NCI-H446 treated with DMSO at 0.1 percent for 48 hours (cell line): ENCODE results near the gene TRABD2B.
"Not testable (repeated sequence)": the region's sequence is repeated elsewhere in the genome, so short reads cannot be mapped to it uniquely, and the experiment has no call there.

Experiments
- DNase-seq: peaks from one replicate; lab custom pipeline; 2025; lab: John Stamatoyannopoulos, UW

Gene TRABD2B

DNA sequence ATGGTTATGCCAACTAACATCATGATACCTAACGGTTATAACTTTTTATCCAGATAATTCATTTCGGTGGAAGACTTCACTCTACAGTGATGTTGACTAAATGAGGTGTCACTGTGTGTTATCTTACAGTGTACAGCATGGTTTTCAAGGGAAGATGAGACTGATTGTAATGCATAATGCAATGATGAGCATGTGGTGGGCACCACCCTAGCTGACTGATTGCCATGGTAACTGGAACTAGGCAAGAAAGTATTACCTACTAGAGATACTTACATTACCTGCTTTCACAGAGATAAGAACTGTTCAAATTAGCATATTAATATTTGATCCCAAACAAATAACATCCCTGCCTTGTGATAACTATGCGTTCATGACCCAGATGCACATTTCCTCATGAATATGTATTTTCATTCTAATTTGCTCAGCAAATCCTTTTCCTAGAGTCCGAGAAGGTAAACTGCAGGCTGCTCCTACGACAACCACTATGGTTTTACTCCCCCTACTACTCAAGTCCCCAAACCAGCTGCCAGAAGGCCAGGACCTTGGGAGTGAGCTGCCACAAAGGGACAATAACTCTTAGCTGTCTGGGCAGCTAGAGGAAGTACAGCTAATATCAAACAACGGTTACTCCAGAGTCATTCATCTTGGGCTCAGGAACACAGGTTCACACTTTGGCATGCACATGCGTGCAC, 29.2 kb downstream of the TRABD2B start:
- DNase-seq = no peak

DNA sequence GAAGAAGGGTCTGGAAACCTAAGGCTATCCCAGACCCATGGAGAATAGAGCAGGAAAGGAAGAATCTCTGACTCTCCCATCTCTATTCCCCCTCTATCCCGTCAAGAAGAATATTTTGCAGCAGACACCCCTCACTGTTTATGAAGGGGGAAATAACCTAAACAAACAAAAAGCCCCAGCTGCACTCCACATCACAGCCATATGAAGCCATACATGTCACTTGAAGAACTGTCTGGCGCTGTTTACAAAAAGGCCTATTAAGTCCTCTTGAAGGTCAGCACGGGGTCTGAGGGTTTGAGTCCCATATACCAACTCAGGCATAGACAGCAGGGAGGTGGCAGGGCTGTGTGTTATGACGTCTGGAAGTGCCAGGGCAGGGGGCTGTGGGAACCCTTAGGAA, 31.4 kb downstream of the TRABD2B start:
- no peak for DNase-seq

GRCh38 chr1:47964636-47965035, 32.5 kb downstream of the TRABD2B start:
- DNase-seq = no peak

DNA sequence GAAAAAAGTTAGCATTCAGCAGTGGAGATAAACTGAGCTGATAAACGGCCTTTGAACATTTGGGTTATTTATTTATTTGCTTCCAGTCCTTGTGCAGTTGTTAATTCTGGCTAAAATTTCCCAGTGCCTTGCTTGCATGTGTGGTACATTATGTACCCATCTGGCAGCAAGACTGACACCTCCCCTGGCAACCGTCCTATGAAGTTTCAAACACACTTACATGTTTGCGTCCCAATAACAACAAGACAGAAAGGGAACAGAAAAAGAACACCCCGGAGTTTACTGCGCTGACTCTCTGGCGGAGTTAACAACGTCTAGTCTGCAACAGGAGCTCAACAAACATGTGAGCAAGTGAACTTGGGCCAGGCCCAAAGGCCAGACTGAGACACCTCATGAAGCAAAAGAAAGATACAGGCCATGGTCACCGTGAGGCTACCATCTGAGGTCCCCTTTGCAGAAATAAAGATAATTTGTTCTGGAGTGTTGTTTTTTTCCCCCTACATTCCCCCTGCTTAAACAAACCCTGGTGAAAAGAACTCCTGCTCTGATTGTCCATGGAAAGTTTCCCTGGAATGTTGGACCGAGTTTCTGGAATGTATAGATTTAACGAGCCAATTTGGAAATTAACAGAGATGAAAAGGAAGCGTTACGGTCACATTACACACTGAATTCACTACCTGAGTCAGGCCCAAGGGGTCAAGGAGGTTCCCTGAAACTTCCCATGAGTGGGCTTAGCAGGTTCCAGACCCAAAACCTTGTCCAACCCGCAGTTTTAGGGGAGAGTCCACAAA, 33.4 kb downstream of the TRABD2B start:
- no peak for DNase-seq

- no peak for DNase-seq
Measured at GRCh38 chr1:47962750-47963492, 34.3 kb downstream of the TRABD2B start.

DNA sequence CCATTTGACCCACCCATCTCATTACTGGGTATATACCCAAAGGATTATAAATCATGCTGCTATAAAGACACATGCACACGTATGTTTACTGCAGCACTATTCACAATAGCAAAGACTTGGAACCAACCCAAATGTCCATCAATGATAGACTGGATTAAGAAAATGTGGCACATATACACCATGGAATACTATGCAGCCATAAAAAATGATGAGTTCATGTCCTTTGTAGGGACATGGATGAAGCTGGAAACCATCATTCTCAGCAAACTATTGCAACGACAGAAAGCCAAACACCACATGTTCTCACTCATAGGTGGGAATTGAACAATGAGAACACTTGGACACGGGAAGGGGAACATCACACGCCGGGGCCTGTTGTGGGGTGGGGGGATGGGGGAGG, 35.4 kb downstream of the TRABD2B start:
- not testable (repeated sequence) for DNase-seq

DNA sequence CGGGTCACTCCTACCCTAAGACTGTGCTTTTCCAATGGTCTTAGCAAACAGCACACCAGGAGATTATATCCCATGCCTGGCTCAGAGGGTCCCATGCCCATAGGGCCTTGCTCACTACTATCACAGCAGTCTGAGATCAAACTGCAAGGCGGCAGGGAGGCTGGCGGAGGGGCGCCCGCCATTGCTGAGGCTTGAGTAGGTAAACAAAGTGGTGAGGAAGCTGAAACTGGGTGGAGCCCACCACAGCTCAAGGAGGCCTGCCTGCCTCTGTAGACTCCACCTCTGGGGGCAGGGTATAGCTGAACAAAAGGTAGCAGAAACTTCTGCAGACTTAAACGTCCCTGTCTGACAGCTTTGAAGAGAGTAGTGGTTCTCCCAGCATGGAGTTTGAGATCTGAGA, 40.7 kb downstream of the TRABD2B start:
- not testable (repeated sequence) for DNase-seq

DNA sequence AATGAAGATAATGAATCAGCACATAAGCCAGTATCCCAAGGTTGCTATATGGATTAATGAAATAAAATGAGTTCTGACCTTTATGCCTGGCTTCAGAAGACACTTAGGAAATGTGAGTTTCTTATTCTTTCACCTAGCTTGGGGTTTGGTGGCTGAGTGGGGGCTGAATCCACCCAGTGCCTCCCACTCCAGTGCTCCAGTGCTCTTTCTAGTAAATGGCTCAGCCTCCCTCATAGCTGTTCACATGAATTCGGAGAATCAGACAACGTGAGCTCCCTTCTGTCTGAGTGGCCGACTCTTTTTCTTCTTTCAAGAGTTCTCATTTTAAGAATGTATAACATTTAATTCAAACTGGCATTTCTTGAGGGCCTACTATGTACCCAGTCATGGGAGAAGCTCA, 43.5 kb downstream of the TRABD2B start:
- no peak for DNase-seq

DNA sequence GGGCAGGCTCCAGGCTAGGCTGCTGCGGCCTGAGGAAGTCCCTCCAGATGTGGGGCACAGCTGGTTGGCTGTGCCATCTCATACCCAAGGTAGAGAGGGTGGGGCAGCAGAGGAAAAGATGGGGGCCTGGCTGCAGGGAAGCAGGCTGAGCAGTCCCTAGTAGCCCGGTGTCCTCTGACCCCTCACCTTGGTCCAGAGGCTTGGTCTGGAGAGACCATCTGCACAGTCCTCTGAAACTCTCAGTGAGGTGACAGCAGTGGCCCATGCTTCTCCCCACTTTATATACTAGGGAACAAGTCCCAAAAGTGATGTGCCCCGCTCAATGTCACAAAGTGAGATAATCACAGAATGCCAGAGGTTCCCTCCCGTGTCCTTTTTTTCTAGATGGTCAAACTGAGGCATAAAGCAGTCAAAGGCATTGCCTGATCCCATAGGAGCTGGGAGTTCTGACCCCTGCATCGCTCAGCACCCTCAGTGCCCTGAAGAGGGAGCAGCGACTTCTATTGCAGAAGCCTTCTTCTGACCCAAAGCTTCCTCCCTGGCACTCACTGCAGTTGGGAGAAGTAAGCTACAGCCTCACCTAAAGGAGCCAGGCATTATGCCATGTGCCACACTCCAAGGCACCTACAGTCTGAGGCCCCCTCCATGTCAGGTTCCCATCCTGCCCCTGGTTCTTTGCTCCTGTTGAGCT, 45.5 kb downstream of the TRABD2B start:
- DNase-seq = no peak

DNA sequence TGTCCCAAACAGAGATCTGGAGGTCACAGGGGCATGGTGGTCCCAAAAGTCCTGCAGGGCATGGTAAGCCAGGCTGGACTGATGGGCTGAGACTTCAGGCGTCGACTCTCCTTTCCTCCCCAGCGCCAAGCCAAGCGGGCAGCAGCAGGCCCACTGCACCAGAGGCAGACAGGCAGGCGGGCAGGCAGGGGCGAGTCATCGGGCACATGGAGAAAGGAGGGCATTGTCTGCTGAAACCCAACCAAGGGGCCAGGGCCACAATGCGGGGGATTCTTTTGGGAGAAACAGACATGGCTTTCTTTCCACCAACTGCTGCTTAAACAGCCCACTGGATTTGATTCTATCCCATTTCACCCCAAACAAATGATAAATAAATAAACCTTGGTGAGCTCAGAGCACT, 46.2 kb downstream of the TRABD2B start:
- DNase-seq = no peak

DNA sequence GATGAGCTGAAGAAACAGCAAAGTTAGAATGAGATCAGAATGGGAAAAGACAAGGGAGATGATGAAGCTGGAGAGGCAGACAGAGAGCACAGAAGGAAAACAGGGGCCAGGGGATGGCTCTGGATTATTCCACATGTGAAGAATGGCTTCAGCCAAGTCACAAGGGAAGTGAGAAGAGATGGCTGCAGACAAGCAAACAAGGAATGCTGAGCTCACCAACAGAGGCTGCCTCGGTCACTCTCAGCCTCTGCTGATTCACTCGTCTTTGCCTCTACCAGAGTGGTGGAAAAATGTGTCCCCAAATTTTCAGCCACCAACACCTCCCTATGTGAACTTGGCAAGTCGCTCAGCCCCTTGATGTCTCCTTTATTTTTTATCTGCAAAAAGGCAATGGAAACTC, 46.7 kb downstream of the TRABD2B start:
- DNase-seq = no peak

DNA sequence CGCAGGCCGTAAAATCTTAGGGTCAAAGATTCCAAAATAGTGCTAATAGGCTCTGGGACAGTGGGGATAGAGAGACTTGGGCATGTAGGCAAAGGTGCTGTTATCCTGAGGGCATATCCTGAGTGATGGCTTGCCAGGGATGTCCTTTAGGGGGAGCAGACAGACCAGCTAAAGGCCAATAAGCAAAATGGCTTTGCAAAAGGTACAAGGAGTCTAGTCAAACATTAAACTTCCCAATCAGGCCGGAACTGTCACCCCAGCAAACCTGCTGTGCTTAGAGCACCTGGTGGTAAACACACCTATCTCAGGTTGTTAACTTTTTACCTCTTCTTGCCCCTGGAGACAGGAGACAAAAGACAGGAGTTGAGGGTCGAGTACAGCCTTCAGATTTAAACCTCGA, 49.1 kb downstream of the TRABD2B start:
- DNase-seq = no peak

GRCh38 chr1:47947531-47947930, 49.7 kb downstream of the TRABD2B start:
- no peak for DNase-seq

GRCh38 chr1:47944561-47944960, 52.6 kb downstream of the TRABD2B start:
- no peak for DNase-seq

GRCh38 chr1:47942240-47942629, 55.0 kb downstream of the TRABD2B start:
- DNase-seq = no peak

- DNase-seq = no peak
Measured at GRCh38 chr1:47941609-47942239, 55.5 kb downstream of the TRABD2B start.

DNA sequence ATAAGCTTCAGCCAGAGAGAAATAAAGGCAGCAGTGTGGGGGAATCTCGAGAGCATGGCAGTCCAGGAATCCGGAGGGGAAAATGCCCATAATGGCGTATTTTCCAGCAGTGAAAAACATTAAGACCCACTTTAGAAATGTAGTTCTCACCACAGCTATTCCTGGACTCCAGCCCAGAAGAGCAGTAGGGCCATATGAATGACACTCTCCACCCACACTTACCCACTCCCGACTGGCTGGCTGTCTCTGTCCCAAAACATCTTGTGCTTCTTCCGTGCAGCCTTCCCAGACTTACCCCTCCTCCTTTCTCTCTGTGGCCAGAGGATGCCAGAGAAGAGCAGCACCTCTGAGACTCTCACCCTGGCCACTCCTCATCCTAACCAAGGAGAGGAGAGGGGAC, 56.4 kb downstream of the TRABD2B start:
- DNase-seq = no peak

DNA sequence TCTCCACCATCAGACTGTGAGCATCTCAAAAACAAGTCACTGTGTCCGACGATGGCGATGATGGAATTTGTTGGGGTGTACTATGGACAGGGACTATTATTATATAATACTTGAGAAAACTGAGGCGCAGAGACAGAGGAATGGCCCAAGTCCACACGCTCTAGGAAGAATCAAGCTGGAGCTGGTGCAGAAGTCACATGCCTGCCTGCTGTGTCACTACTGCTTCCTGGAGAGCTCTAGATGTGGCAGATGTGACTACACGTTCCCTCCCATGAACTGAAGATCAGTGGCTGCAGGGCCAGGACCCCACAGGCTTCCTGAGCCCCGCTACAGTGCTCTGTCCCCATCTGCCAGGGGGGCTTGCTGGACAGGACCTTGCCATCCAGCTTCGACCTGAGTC, 56.9 kb downstream of the TRABD2B start:
- DNase-seq = no peak

GRCh38 chr1:47938520-47938919, 58.7 kb downstream of the TRABD2B start:
- DNase-seq = no peak

GRCh38 chr1:47937586-47938254, 59.5 kb downstream of the TRABD2B start:
- no peak for DNase-seq

DNA sequence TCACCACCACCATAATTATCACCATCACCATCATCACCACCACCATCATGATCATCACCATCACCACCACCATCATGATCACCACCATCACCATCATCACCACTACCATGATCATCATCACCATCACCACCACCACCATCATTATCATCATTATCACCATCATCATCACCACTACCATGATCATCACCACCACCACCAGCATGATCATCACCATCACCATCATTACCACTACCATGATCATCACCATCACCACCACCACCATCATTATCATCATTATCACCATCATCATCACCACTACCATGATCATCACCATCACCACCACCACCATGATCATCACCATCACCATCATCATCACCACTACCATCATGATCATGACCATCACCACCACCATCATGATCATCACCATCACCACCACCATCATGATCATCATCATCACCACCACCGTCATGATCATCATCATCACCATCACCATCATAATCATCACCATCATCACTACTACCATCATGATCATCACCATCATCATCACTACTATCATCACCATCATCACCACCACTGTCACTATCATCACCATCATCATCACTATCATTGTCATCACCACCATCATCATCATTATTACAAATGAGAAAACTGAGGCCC, 60.2 kb downstream of the TRABD2B start:
- no peak for DNase-seq
